AG04449 (cell line): ENCODE results near the gene SGMS1.

ENCODE experiments used
- CTCF ChIA-PET: fragments of 350-600 bp; formaldehyde crosslinking; extraction: SDS; loops from one replicate; lab custom pipeline; 2021; ENCODE audit warnings: antibody characterized with exemption; lab: Yijun Ruan, JAX
- POLR2A ChIA-PET: fragments of 400-600, 350-600 bp; formaldehyde crosslinking; extraction: SDS; loops from one replicate; lab custom pipeline; 2020; ENCODE audit warnings: antibody characterized with exemption, inconsistent platforms; lab: Yijun Ruan, JAX
- DNase-seq: peaks from one replicate; pipeline ENCODE4 v3.0.0-alpha.2; 2010; ENCODE audit warnings: low read depth, low spot score
- H3K4me3 ChIP-seq: 2 replicates; pipeline ENCODE4 v1.5.1; 2011; ENCODE audit warnings: low read depth, mild to moderate bottlenecking, control low read depth, low read length
- CTCF ChIP-seq: IDR thresholded peaks from one replicate; pipeline ENCODE4 v1.5.1; 2011; ENCODE audit warnings: mild to moderate bottlenecking, moderate library complexity, low read length, control low read depth, inconsistent platforms; ENCODE audit not compliant: insufficient read depth; ENCODE audit errors: missing control alignments

Gene SGMS1

GRCh38 chr10:50405723-50406122 lies 218.0 kb downstream of the SGMS1 start:
- no peak for TF ChIP-seq CTCF
- POLR2A ChIA-PET, result interaction anchor here (0.8 kb wide), 1 partner anchor 219 kb away, joined by 4 read pairs; no protein-coding TSS in a partner anchor
- CTCF ChIA-PET, result interaction anchor here (1.4 to 5.3 kb wide), 4 partner anchors 11 to 38 kb away, joined by 3 to 20 read pairs (median 4); no protein-coding TSS in a partner anchor
- no peak overlapping the region for H3K4me3 ChIP-seq
- DNase-seq, result no peak

GRCh38 chr10:50404021-50404773 lies 219.6 kb downstream of the SGMS1 start:
- CTCF ChIA-PET, result interaction anchor here (0.6 to 5.3 kb wide), 5 partner anchors 13 to 36 kb away, joined by 3 to 20 read pairs (median 5); no protein-coding TSS in a partner anchor
- no peak overlapping the region for H3K4me3 ChIP-seq
- POLR2A ChIA-PET, result no interaction called here
- no peak for DNase-seq
- TF ChIP-seq CTCF, result no peak

GRCh38 chr10:50403074-50403473 lies 220.7 kb downstream of the SGMS1 start:
- ChIA-PET POLR2A (no interaction called here), CTCF (interaction anchor here (0.8 to 5.3 kb wide), 2 partner anchors 11 to 14 kb away, joined by 3 to 20 read pairs; no protein-coding TSS in a partner anchor)
- TF ChIP-seq CTCF, result no peak

GRCh38 chr10:50402466-50402865 lies 221.3 kb downstream of the SGMS1 start:
- H3K4me3 ChIP-seq, result no peak overlapping the region
- CTCF ChIA-PET, result interaction anchor here (0.8 to 1.8 kb wide), 2 partner anchors 11 to 35 kb away, joined by 3 to 4 read pairs; no protein-coding TSS in a partner anchor
- DNase-seq, result no peak
- TF ChIP-seq CTCF, result no peak
- POLR2A ChIA-PET, result no interaction called here

More at GRCh38 chr10:50403074-50403473, 220.7 kb downstream of the SGMS1 start:
- no peak for DNase-seq
- H3K4me3 ChIP-seq, result no peak overlapping the region

- CTCF ChIA-PET, result interaction anchor here (0.7 to 2.4 kb wide), 2 partner anchors 10 to 34 kb away, joined by 3 to 8 read pairs; no protein-coding TSS in a partner anchor
- no peak overlapping the region for H3K4me3 ChIP-seq
- DNase-seq, result no peak
- POLR2A ChIA-PET, result no interaction called here
- no peak for TF ChIP-seq CTCF
Measured at GRCh38 chr10:50400694-50401093, 223.1 kb downstream of the SGMS1 start.

- ChIA-PET CTCF (interaction anchor here (1.3 kb wide), 1 partner anchor 22 kb away, joined by 5 read pairs; no protein-coding TSS in a partner anchor), POLR2A (no interaction called here)
- no peak for DNase-seq
- no peak for TF ChIP-seq CTCF
- no peak overlapping the region for H3K4me3 ChIP-seq
Measured at GRCh38 chr10:50398823-50399222, 224.9 kb downstream of the SGMS1 start.
